Transverse colon (tissue), 4 donors: Measurements from ENCODE around the gene TWF1. TPM values are rescaled to one million over a fixed set of nuclear protein-coding genes. Genes with fewer than 3 reads are reported as not detected.

Source experiments
- DNase-seq: peaks from one replicate; pipeline ENCODE4 v3.0.0-alpha.2; 2019
- H3K27ac ChIP-seq, 4 donors: fragments of 200-600 bp; sonication (generic); 2 replicates each; pipeline ENCODE4 v1.5.1; 2016 to 2018; ENCODE audit warnings: inconsistent platforms in 4 of 4
- H3K27me3 ChIP-seq: fragments of 200-600 bp; sonication (generic); 2 replicates; pipeline ENCODE4 v1.5.1; 2017; ENCODE audit warnings: inconsistent platforms
- H3K36me3 ChIP-seq, 4 donors: fragments of 200-600 bp; sonication (generic); 2 replicates each; pipeline ENCODE4 v1.5.1; 2017 to 2019; ENCODE audit warnings: inconsistent platforms in 4 of 4
- H3K4me1 ChIP-seq, 4 donors: fragments of 200-600 bp; sonication (generic); 2 replicates each; pipeline ENCODE4 v1.5.1; 2017 to 2020; ENCODE audit warnings: inconsistent platforms in 4 of 4
- H3K4me3 ChIP-seq, 4 donors: fragments of 200-600 bp; sonication (generic); 1 replicate in 1 of 4; 2 replicates in 3 of 4; pipeline versions ENCODE4 v1.5.1 to v1.6.1; 2017 to 2019; ENCODE audit warnings: inconsistent platforms in 4 of 4
- H3K9me3 ChIP-seq, 2 donors: fragments of 200-600 bp; sonication (generic); 2 replicates each; pipeline ENCODE4 v1.5.1; 2017 to 2019; ENCODE audit warnings: inconsistent platforms in 2 of 2
- EP300 ChIP-seq: sonication (generic); formaldehyde crosslinking; IDR thresholded peaks from one replicate; pipeline ENCODE4 v1.6.1; 2017; ENCODE audit warnings: antibody characterized with exemption, low read depth
- POLR2A ChIP-seq: fragments of 450-650 bp; IDR thresholded peaks from one replicate; pipeline ENCODE4 v1.6.1; 2016; ENCODE audit warnings: antibody characterized with exemption, mild to moderate bottlenecking, moderate library complexity
- POLR2AphosphoS5 ChIP-seq, 3 donors: sonication (generic); formaldehyde crosslinking; IDR thresholded peaks; one replicate each; pipeline ENCODE4 v1.6.1; 2016; ENCODE audit warnings: antibody characterized with exemption in 3 of 3
- WGBS, 2 donors: methylation state at CpG; one replicate each; pipeline ENCODE4 v1.1.5; 2018; ENCODE audit warnings: low coverage in 1 of 2; 5-methylcytosine and 5-hydroxymethylcytosine counted together
- in situ Hi-C, 4 donors: fragments of 200-750 bp; cut with MboI; loops; one replicate each; pipeline versions ENCODE4 v1.15.0 to v1.15.1; 2017; ENCODE audit warnings: low sequenced_read_pairs in 3 of 4, low pct_ligation_motif_present in 1 of 4, low pct_unique_long_range_greater_than_20kb in 1 of 4
- intact Hi-C: fragments of 100-400 bp; cut with DNase I; formaldehyde crosslinking; loops from one replicate; pipeline ENCODE4 v1.15.1; 2023; ENCODE audit warnings: low total_unique reads
- total RNA-seq, 4 donors: library from RNA; depleted of rRNA; stranded (reverse); fragments of >200 nt; gene quantifications; one replicate each; pipeline ENCODE4 v1.1.0, GENCODE V29; 2016
- TF ChIP-seq, protein P1 (sequence below), 5 experiments: fragments of 200-600 bp in 3 of 5; fragments of 450-650 bp in 2 of 5; sonication (generic) in 3 of 5; IDR thresholded peaks; 1 replicate in 2 of 5; 2 replicates in 3 of 5; pipeline ENCODE4 v1.5.1; 2016 to 2017; ENCODE audit warnings: antibody characterized with exemption in 5 of 5, inconsistent platforms in 3 of 5, mild to moderate bottlenecking in 2 of 5, moderate library complexity in 1 of 5

Gene TWF1
- total RNA-seq, 4 donors from 2014 or later: 32.8 to 99.9 (median 62.5) TPM

GRCh38 chr12:43750814-43751213 is 55.3 kb downstream of the TWF1 start:
- Histone ChIP-seq H3K4me3 (no peak overlapping the region), H3K4me1 (peaks cover 0 to 11% (median 0%) of the 10 kb centered on the region in 4 donors), H3K9me3 (no peaks in the 10 kb centered on the region), H3K27ac (no peak overlapping the region), H3K36me3 (peaks cover 0 to 1% (median 0%) of the 10 kb centered on the region in 4 donors), H3K27me3 (no peaks in the 10 kb centered on the region)
- 95 to 98% methylated on average over 2 to 3 of the region's 3 CpGs for WGBS, 2 donors
- intact Hi-C loops: no loop called here
- DNase-seq: no peak
- in situ Hi-C loops: no loop called here
- TF ChIP-seq POLR2A: no peak
- TF ChIP-seq POLR2AphosphoS5 (IDR thresholded peaks at IDR 0.05): no peak
- TF ChIP-seq, protein P1, sequence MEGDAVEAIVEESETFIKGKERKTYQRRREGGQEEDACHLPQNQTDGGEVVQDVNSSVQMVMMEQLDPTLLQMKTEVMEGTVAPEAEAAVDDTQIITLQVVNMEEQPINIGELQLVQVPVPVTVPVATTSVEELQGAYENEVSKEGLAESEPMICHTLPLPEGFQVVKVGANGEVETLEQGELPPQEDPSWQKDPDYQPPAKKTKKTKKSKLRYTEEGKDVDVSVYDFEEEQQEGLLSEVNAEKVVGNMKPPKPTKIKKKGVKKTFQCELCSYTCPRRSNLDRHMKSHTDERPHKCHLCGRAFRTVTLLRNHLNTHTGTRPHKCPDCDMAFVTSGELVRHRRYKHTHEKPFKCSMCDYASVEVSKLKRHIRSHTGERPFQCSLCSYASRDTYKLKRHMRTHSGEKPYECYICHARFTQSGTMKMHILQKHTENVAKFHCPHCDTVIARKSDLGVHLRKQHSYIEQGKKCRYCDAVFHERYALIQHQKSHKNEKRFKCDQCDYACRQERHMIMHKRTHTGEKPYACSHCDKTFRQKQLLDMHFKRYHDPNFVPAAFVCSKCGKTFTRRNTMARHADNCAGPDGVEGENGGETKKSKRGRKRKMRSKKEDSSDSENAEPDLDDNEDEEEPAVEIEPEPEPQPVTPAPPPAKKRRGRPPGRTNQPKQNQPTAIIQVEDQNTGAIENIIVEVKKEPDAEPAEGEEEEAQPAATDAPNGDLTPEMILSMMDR (IDR thresholded peaks at IDR 0.05): no peak
- no peak for TF ChIP-seq EP300

DNA sequence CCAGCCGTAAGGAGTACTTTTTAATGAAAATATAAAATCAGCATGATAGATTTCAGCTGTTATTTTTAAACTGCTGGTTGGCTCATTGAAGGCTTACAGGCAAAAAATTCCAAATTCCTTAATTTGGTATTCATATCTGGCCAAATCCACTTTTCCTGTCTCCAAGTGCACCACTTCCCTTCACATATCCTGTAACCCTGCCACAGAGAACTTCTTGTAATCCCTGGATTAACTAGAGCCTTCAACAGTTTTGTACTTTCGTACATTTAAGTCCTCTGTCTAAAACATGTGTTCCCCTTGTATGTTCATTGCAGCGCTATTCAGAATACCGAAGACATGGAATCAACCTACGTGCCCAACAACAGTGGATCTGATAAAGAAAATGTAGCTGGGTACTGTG is 57.1 kb downstream of the TWF1 start:
- in situ Hi-C loops: no loop called here

DNA sequence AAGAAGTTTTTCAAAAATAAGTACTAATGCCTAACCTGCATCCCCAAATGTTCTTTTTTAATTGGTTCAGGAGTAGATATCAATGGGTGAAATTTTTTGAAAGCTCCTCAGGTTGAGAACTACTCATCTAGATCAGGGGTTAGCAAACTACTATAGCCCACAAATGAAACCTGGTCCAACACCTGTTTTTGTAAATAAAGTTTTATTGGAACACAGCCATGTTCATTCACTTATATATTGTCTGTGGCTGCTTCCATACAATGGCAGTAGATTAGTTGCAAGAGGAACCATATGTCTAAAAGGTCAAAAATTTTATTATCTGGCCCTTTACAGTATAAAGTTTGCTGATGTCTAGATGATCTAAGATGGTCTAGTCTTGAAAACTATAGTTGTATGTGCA is 61.3 kb downstream of the TWF1 start:
- intact Hi-C loops: no loop called here
- no peak overlapping the region for H3K4me3 ChIP-seq
- H3K4me1 ChIP-seq: no peaks in the 10 kb centered on the region
- no peak for DNase-seq
- TF ChIP-seq EP300 (no peak), POLR2A (no peak), POLR2AphosphoS5 (IDR thresholded peaks at IDR 0.05) (no peak)
- TF ChIP-seq, protein P1 (IDR thresholded peaks at IDR 0.05): no peak
- in situ Hi-C loops: no loop called here
- no peaks in the 10 kb centered on the region for H3K9me3 ChIP-seq
- H3K27me3 ChIP-seq: no peaks in the 10 kb centered on the region
- H3K36me3 ChIP-seq: peaks cover 0 to 31% (median 4%) of the 10 kb centered on the region in 4 donors
- no peak overlapping the region for H3K27ac ChIP-seq

More for the DNA sequence above, 57.1 kb downstream of the TWF1 start:
- TF ChIP-seq POLR2AphosphoS5 (IDR thresholded peaks at IDR 0.05): no peak
- TF ChIP-seq EP300: no peak
- TF ChIP-seq, protein P1 (IDR thresholded peaks at IDR 0.05): no peak
- TF ChIP-seq POLR2A: no peak
- Histone ChIP-seq H3K9me3 (no peaks in the 10 kb centered on the region), H3K36me3 (peaks cover 0 to 15% (median 4%) of the 10 kb centered on the region in 4 donors), H3K4me1 (peaks cover 0 to 8% (median 0%) of the 10 kb centered on the region in 4 donors), H3K4me3 (no peak overlapping the region), H3K27ac (no peak overlapping the region), H3K27me3 (no peaks in the 10 kb centered on the region)
- intact Hi-C loops: no loop called here
- WGBS, 2 donors: 92 to 94% methylated on average over 4 to 5 of the region's 5 CpGs
- no peak for DNase-seq

Other genes starting within 250 kb of the TWF1 start
- gene PUS7L, start 47.5 kb downstream of the TWF1 start, total RNA-seq: 10 to 100 TPM in 2 of 4 donors, 1 to 10 TPM in 2; 3.0 to 16.3 (median 9.5) TPM
- 10 to 100 TPM in 3 of 4 donors, 1 to 10 TPM in 1; 6.6 to 39.7 (median 19.0) TPM for gene IRAK4, start 47.4 kb downstream of the TWF1 start, total RNA-seq
- gene TMEM117, start 29.8 kb upstream of the TWF1 start, total RNA-seq: 10 to 100 TPM in 3 of 4 donors, under 1 TPM in 1; 0.40 to 92.8 (median 25.6) TPM